SU-DHL-6 (cell line): ENCODE data around the gene RAD51C.

Experiments
- EZH2phosphoT487 ChIP-seq: fragments of 200-600 bp; sonication (generic), shearing (Covaris generic); conservative IDR thresholded peaks from 2 replicates; pipeline ENCODE4 v1.6.1; 2018; ENCODE audit warnings: mild to moderate bottlenecking, antibody characterized with exemption, low read length, moderate library complexity, mixed read lengths
- TF ChIP-seq, protein P1 (sequence below): fragments of 200-600 bp; sonication (generic); IDR thresholded peaks from one replicate; pipeline ENCODE4 v1.5.1; 2017; ENCODE audit warnings: antibody characterized with exemption, mild to moderate bottlenecking, low read length, moderate library complexity; ENCODE audit not compliant: insufficient read depth, poor library complexity, severe bottlenecking

GRCh38 chr17:58758890-58759289, 66.5 kb downstream of the RAD51C start:
- TF ChIP-seq, protein P1, sequence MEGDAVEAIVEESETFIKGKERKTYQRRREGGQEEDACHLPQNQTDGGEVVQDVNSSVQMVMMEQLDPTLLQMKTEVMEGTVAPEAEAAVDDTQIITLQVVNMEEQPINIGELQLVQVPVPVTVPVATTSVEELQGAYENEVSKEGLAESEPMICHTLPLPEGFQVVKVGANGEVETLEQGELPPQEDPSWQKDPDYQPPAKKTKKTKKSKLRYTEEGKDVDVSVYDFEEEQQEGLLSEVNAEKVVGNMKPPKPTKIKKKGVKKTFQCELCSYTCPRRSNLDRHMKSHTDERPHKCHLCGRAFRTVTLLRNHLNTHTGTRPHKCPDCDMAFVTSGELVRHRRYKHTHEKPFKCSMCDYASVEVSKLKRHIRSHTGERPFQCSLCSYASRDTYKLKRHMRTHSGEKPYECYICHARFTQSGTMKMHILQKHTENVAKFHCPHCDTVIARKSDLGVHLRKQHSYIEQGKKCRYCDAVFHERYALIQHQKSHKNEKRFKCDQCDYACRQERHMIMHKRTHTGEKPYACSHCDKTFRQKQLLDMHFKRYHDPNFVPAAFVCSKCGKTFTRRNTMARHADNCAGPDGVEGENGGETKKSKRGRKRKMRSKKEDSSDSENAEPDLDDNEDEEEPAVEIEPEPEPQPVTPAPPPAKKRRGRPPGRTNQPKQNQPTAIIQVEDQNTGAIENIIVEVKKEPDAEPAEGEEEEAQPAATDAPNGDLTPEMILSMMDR, result no peak
- no peak for TF ChIP-seq EZH2phosphoT487
